HG02763 (cell line): ENCODE data around the gene NACA2.
"Not testable (repeated sequence)": the region's sequence is repeated elsewhere in the genome, so short reads cannot be mapped to it uniquely, and the experiment has no call there.

Source experiments
- ATAC-seq: cut with Tn5 transposase; IDR thresholded peaks from one replicate; pipeline ENCODE4 v1.9.1; 2021; ENCODE audit warnings: mild to moderate bottlenecking, moderate library complexity; ENCODE audit not compliant: unreplicated experiment

NACA2 gene

GRCh38 chr17:61552560-61552959 is 38.5 kb downstream of the NACA2 start:
- not testable (repeated sequence) for ATAC-seq

GRCh38 chr17:61551255-61551742 is 39.7 kb downstream of the NACA2 start:
- no peak for ATAC-seq

- no peak for ATAC-seq
Measured at GRCh38 chr17:61547113-61547512, 43.9 kb downstream of the NACA2 start.

- ATAC-seq: no peak
Measured at GRCh38 chr17:61545335-61545938, 45.6 kb downstream of the NACA2 start.

GRCh38 chr17:61543786-61544415 is 47.1 kb downstream of the NACA2 start:
- no peak for ATAC-seq

- no peak for ATAC-seq
Measured at GRCh38 chr17:61542027-61542426, 49.0 kb downstream of the NACA2 start.

- ATAC-seq: no peak
Measured at GRCh38 chr17:61540874-61541273, 50.1 kb downstream of the NACA2 start.
